Activated naive CD4-positive, alpha-beta T cell treated with anti-CD3 and anti-CD28 coated beads for 36 hours (primary cell): ENCODE measurements around the gene TTC4. TPM values are rescaled to one million over a fixed set of nuclear protein-coding genes. Genes with fewer than 3 reads are reported as not detected.

Source experiments
- CTCF ChIA-PET: fragments of 350-600 bp; sonication (Branson Sonifier 250); formaldehyde crosslinking; loops from one replicate; lab custom pipeline; 2021; ENCODE audit warnings: antibody characterized with exemption; lab: Charles Lee
- DNase-seq: peaks from one replicate; pipeline ENCODE4 v3.0.0-alpha.2; 2020
- H3K27ac Mint-ChIP-seq: one replicate; pipeline ENCODE4 v1.8.0; 2021; ENCODE audit warnings: mild to moderate bottlenecking, mixed read lengths
- H3K27me3 Mint-ChIP-seq: one replicate; pipeline ENCODE4 v1.8.0; 2021; ENCODE audit warnings: low read depth, mixed read lengths
- H3K36me3 Mint-ChIP-seq: one replicate; pipeline ENCODE4 v1.8.0; 2021; ENCODE audit warnings: low read depth, mixed read lengths
- H3K4me1 Mint-ChIP-seq: one replicate; pipeline ENCODE4 v1.8.0; 2021; ENCODE audit warnings: low read depth, mixed read lengths
- H3K4me3 Mint-ChIP-seq: one replicate; pipeline ENCODE4 v1.8.0; 2021; ENCODE audit warnings: mild to moderate bottlenecking, moderate library complexity, mixed read lengths
- H3K9me3 Mint-ChIP-seq: one replicate; pipeline ENCODE4 v1.8.0; 2021; ENCODE audit warnings: mixed read lengths
- intact Hi-C: fragments of 100-400 bp; cut with micrococcal nuclease; formaldehyde crosslinking; loops from one replicate; pipeline ENCODE4 v1.15.1; 2023
- total RNA-seq, 2 experiments: library from RNA; stranded (reverse); gene quantifications; one replicate each; pipeline ENCODE4 v1.2.3, GENCODE V29; 2021

TTC4 gene
- total RNA-seq, 2 experiments from 2014 or later = 26.3 to 30.2 TPM

GRCh38 chr1:54777011-54777410, 61.4 kb downstream of the TTC4 start:
- peaks cover 3% of the 10 kb centered on the region for H3K36me3 Mint-ChIP-seq
- CTCF ChIA-PET = interaction anchor here (1.0 to 1.9 kb wide), 2 partner anchors 15 to 277 kb away, joined by 4 read pairs; no protein-coding TSS in a partner anchor
- DNase-seq = no peak
- H3K27ac Mint-ChIP-seq = no peak overlapping the region
- H3K4me1 Mint-ChIP-seq = no peaks in the 10 kb centered on the region
- H3K27me3 Mint-ChIP-seq = no peaks in the 10 kb centered on the region
- H3K9me3 Mint-ChIP-seq = no peaks in the 10 kb centered on the region
- intact Hi-C loops = no loop called here
- no peak overlapping the region for H3K4me3 Mint-ChIP-seq

- Mint-ChIP-seq H3K27ac (no peak overlapping the region), H3K4me3 (no peak overlapping the region), H3K4me1 (no peaks in the 10 kb centered on the region), H3K36me3 (peaks cover 3% of the 10 kb centered on the region), H3K9me3 (no peaks in the 10 kb centered on the region), H3K27me3 (no peaks in the 10 kb centered on the region)
- CTCF ChIA-PET = interaction anchor here (1.0 to 1.9 kb wide), 2 partner anchors 15 to 278 kb away, joined by 4 read pairs; no protein-coding TSS in a partner anchor
- DNase-seq = no peak
- intact Hi-C loops = no loop called here
Observed at GRCh38 chr1:54777431-54777830, 61.8 kb downstream of the TTC4 start.

- intact Hi-C loops = no loop called here
- CTCF ChIA-PET = interaction anchor here (1.4 to 2.7 kb wide), 2 partner anchors 11 to 20 kb away, joined by 3 to 8 read pairs; partner anchors contain the start of gene TTC22
- Mint-ChIP-seq H3K27ac (no peak overlapping the region), H3K4me1 (no peaks in the 10 kb centered on the region), H3K4me3 (no peak overlapping the region), H3K36me3 (peaks cover 4% of the 10 kb centered on the region), H3K9me3 (no peaks in the 10 kb centered on the region), H3K27me3 (no peaks in the 10 kb centered on the region)
- DNase-seq = no peak
Observed at GRCh38 chr1:54781023-54781723, 65.5 kb downstream of the TTC4 start.

- H3K4me1 Mint-ChIP-seq = no peaks in the 10 kb centered on the region
- DNase-seq = no peak
Observed at GRCh38 chr1:54782156-54782555, 66.5 kb downstream of the TTC4 start.

GRCh38 chr1:54782588-54782987, 66.9 kb downstream of the TTC4 start:
- H3K4me1 Mint-ChIP-seq = no peaks in the 10 kb centered on the region
- CTCF ChIA-PET = interaction anchor here (0.8 to 2.7 kb wide), 3 partner anchors 9 to 19 kb away, joined by 3 to 8 read pairs (median 3); partner anchors contain the start of gene TTC22
- no peak overlapping the region for H3K27ac Mint-ChIP-seq
- no peaks in the 10 kb centered on the region for H3K27me3 Mint-ChIP-seq
- intact Hi-C loops = no loop called here
- DNase-seq = no peak
- H3K9me3 Mint-ChIP-seq = no peaks in the 10 kb centered on the region
- H3K36me3 Mint-ChIP-seq = peaks cover 7% of the 10 kb centered on the region
- no peak overlapping the region for H3K4me3 Mint-ChIP-seq

More at GRCh38 chr1:54782156-54782555, 66.5 kb downstream of the TTC4 start:
- Mint-ChIP-seq H3K27me3 (no peaks in the 10 kb centered on the region), H3K9me3 (no peaks in the 10 kb centered on the region), H3K27ac (no peak overlapping the region), H3K36me3 (peaks cover 7% of the 10 kb centered on the region), H3K4me3 (no peak overlapping the region)
- CTCF ChIA-PET = interaction anchor here (1.4 to 2.7 kb wide), 2 partner anchors 10 to 19 kb away, joined by 3 to 8 read pairs; partner anchors contain the start of gene TTC22
- intact Hi-C loops = no loop called here

GRCh38 chr1:54784066-54784465, 68.4 kb downstream of the TTC4 start:
- Mint-ChIP-seq H3K27me3 (no peaks in the 10 kb centered on the region), H3K36me3 (peaks cover 7% of the 10 kb centered on the region), H3K9me3 (no peaks in the 10 kb centered on the region), H3K4me1 (no peaks in the 10 kb centered on the region), H3K27ac (no peak overlapping the region), H3K4me3 (no peak overlapping the region)
- DNase-seq = no peak
- intact Hi-C loops = no loop called here
- CTCF ChIA-PET = interaction anchor here (0.8 kb wide), 1 partner anchor 13 kb away, joined by 3 read pairs; no protein-coding TSS in a partner anchor

GRCh38 chr1:54786778-54787177, 71.1 kb downstream of the TTC4 start:
- no peak for DNase-seq
- Mint-ChIP-seq H3K4me3 (no peak overlapping the region), H3K27ac (no peak overlapping the region), H3K27me3 (no peaks in the 10 kb centered on the region), H3K9me3 (no peaks in the 10 kb centered on the region), H3K36me3 (peaks cover 5% of the 10 kb centered on the region), H3K4me1 (no peaks in the 10 kb centered on the region)
- intact Hi-C loops = no loop called here
- CTCF ChIA-PET = no interaction called here

- CTCF ChIA-PET = no interaction called here
- intact Hi-C loops = no loop called here
- H3K4me1 Mint-ChIP-seq = no peaks in the 10 kb centered on the region
Observed at GRCh38 chr1:54787604-54788003, 71.9 kb downstream of the TTC4 start.

GRCh38 chr1:54788459-54788858, 72.8 kb downstream of the TTC4 start:
- Mint-ChIP-seq H3K27ac (no peak overlapping the region), H3K4me1 (no peaks in the 10 kb centered on the region), H3K36me3 (peaks cover 3% of the 10 kb centered on the region), H3K27me3 (no peaks in the 10 kb centered on the region), H3K9me3 (no peaks in the 10 kb centered on the region), H3K4me3 (no peak overlapping the region)
- CTCF ChIA-PET = interaction anchor here (1.1 to 4.5 kb wide), 3 partner anchors 13 to 116 kb away, joined by 3 to 45 read pairs (median 3); partner anchors contain the start of gene TTC22
- DNase-seq = no peak
- intact Hi-C loops = no loop called here

More at GRCh38 chr1:54787604-54788003, 71.9 kb downstream of the TTC4 start:
- peaks cover 4% of the 10 kb centered on the region for H3K36me3 Mint-ChIP-seq
- no peak overlapping the region for H3K27ac Mint-ChIP-seq
- H3K27me3 Mint-ChIP-seq = no peaks in the 10 kb centered on the region
- no peak for DNase-seq
- H3K9me3 Mint-ChIP-seq = no peaks in the 10 kb centered on the region
- no peak overlapping the region for H3K4me3 Mint-ChIP-seq

- intact Hi-C loops = loop anchor here (1.0 to 10.0 kb wide), 2 partner anchors 120 to 667 kb away; no protein-coding TSS in a partner anchor
- DNase-seq = peak; percentile 81
- no peak overlapping the region for H3K4me3 Mint-ChIP-seq
- CTCF ChIA-PET = interaction anchor here (0.6 to 4.5 kb wide), 21 partner anchors 9 to 665 kb away, joined by 3 to 45 read pairs (median 5); partner anchors contain the start of gene TTC22
- no peaks in the 10 kb centered on the region for H3K27me3 Mint-ChIP-seq
- peaks cover 22% of the 10 kb centered on the region for H3K4me1 Mint-ChIP-seq
- peak overlapping the region; percentile 53 for H3K27ac Mint-ChIP-seq
- H3K9me3 Mint-ChIP-seq = no peaks in the 10 kb centered on the region
- peaks cover 2% of the 10 kb centered on the region for H3K36me3 Mint-ChIP-seq
Observed at GRCh38 chr1:54791880-54792522, 76.3 kb downstream of the TTC4 start.
